ENCODE results near the gene CDK15. TPM values are rescaled to one million over a fixed set of nuclear protein-coding genes. Genes with fewer than 3 reads are reported as not detected.

Gene CDK15
- total RNA-seq, 1 experiment from 2014 or later = not detected

GRCh38 chr2:201906777-201907562 lies 100.6 kb downstream of the CDK15 start:
- Histone ChIP-seq H3K27me3 (ENCODE audit: insufficient read depth, low read length) (no peaks in the 10 kb centered on the region), H3K9me2 (ENCODE audit: insufficient read depth) (no peaks in the 10 kb centered on the region), H3K4me2 (ENCODE audit: low read length) (no peak overlapping the region), H4K20me1 (ENCODE audit: insufficient read depth) (no peaks in the 10 kb centered on the region), H3K9ac (ENCODE audit: low read length) (no peak overlapping the region), H3K79me2 (ENCODE audit: insufficient read depth, low read length) (no peaks in the 10 kb centered on the region), H3K36me3 (ENCODE audit: control insufficient read depth in 1 of 2, insufficient read depth in 2 of 2, low read length in 2 of 2) (no peaks in the 10 kb centered on the region), H3K4me1 (ENCODE audit: control insufficient read depth in 1 of 2, insufficient read depth in 2 of 2, low read length in 2 of 2) (no peaks in the 10 kb centered on the region), H2AFZ (ENCODE audit: low read depth, low read length, poor library complexity, severe bottlenecking) (no peak overlapping the region), H3K9me3 (ENCODE audit: control insufficient read depth in 1 of 2, insufficient read depth in 1 of 2, low read depth in 1 of 2, low read length in 2 of 2) (no peaks in the 10 kb centered on the region), H3K4me3 (replicated peaks in 1 of 2; ENCODE audit: low read depth in 1 of 2, low read length in 2 of 2) (no peak overlapping the region), H3K27ac (ENCODE audit: low read depth, low read length) (no peak overlapping the region)
- DNase-seq (ENCODE audit: low read depth, low spot score) = no peak
- intact Hi-C loops (cut with micrococcal nuclease) = no loop called here
- RAD21 ChIA-PET (ENCODE audit: low non-redundant PET in 1 of 2, low total read pairs in 2 of 2, uncharacterized antibody in 2 of 2, unreplicated experiment in 2 of 2) = no interaction called here
- CTCF ChIA-PET = no interaction called here
- no TSS peak for BruUV-seq (replicated peaks)
- TF ChIP-seq TCF7L2 (IDR thresholded peaks at IDR 0.05; ENCODE audit: borderline replicate concordance, extremely low read depth, insufficient read depth, insufficient read length) = no peak
- no peak for TF ChIP-seq SRF (IDR thresholded peaks at IDR 0.05; ENCODE audit: low read depth)
- no peak for TF ChIP-seq ELF1 (IDR thresholded peaks at IDR 0.05; ENCODE audit: borderline replicate concordance, low read depth)
- no peak for TF ChIP-seq MAX (IDR thresholded peaks at IDR 0.05)
- no peak for TF ChIP-seq CBX3 (IDR thresholded peaks at IDR 0.05; ENCODE audit: low read depth)
- no peak for TF ChIP-seq POLR2AphosphoS5 (IDR thresholded peaks at IDR 0.05; ENCODE audit: low read depth, low read length)
- TF ChIP-seq, protein P1, sequence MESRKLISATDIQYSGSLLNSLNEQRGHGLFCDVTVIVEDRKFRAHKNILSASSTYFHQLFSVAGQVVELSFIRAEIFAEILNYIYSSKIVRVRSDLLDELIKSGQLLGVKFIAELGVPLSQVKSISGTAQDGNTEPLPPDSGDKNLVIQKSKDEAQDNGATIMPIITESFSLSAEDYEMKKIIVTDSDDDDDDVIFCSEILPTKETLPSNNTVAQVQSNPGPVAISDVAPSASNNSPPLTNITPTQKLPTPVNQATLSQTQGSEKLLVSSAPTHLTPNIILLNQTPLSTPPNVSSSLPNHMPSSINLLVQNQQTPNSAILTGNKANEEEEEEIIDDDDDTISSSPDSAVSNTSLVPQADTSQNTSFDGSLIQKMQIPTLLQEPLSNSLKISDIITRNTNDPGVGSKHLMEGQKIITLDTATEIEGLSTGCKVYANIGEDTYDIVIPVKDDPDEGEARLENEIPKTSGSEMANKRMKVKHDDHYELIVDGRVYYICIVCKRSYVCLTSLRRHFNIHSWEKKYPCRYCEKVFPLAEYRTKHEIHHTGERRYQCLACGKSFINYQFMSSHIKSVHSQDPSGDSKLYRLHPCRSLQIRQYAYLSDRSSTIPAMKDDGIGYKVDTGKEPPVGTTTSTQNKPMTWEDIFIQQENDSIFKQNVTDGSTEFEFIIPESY (IDR thresholded peaks at IDR 0.05; ENCODE audit: extremely low read depth, insufficient replicate concordance, low read length) = no peak
- TF ChIP-seq YY1 (IDR thresholded peaks at IDR 0.05; ENCODE audit: extremely low read depth, insufficient replicate concordance, low read depth, low read length) = no peak
- no peak for TF ChIP-seq POLR2A (IDR thresholded peaks at IDR 0.05; ENCODE audit: borderline replicate concordance, extremely low read depth, insufficient read depth, insufficient read length)
- no peak for TF ChIP-seq FOSL1 (IDR thresholded peaks at IDR 0.05; ENCODE audit: low read depth)
- no peak for TF ChIP-seq REST (IDR thresholded peaks at IDR 0.05; ENCODE audit: low read depth)
- no peak for TF ChIP-seq JUND (IDR thresholded peaks at IDR 0.05)
- no peak for TF ChIP-seq EZH2 (IDR thresholded peaks at IDR 0.05)
- TF ChIP-seq CEBPB (IDR thresholded peaks at IDR 0.05; ENCODE audit: low read depth) = no peak
- no peak for TF ChIP-seq ZFX (IDR thresholded peaks at IDR 0.05)
- no peak for ATAC-seq
- POLR2A ChIA-PET = no interaction called here

Measured in HCT116 (cell line).